ENCODE measurements around the gene COL25A1.
"Not testable (repeated sequence)": the region's sequence is repeated elsewhere in the genome, so short reads cannot be mapped to it uniquely, and the experiment has no call there.

Gene COL25A1

DNA sequence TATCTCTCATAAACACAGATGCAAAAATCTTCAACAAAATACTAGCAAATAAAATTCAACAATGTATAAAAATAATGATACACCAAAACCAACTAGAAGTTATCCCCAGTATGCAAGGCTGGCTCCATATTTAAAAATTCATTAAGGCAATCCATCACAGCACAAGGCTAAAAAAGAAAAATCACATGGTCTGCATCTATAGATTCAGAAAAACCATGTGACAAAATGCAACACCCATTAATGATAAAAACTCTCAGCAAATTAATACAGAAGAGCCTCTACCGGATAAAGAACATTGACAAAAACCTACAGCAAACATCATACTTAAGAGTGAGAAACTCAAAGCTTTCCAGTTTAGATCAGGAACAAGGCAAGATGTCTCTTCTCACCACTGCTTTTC is 182.6 kb downstream of the COL25A1 start:
- DNase-seq = no peak

DNA sequence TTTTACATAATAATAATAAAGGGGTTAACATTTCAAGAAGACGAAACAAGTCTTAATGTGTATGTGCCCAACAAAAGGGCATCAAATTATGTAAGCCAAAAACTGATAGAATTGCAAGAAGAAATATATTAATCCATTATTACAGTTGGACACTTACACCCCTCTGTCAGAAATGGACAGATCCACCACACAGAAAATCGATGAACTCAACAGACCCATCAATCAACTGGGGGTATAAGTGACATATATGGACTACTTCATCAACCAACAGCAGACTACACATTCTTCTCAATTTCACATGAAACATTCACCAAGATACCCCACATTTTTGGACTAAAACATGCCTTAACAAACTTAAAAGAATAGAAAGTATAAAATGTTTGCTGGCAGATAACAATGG is 183.8 kb downstream of the COL25A1 start:
- DNase-seq = no peak

DNA sequence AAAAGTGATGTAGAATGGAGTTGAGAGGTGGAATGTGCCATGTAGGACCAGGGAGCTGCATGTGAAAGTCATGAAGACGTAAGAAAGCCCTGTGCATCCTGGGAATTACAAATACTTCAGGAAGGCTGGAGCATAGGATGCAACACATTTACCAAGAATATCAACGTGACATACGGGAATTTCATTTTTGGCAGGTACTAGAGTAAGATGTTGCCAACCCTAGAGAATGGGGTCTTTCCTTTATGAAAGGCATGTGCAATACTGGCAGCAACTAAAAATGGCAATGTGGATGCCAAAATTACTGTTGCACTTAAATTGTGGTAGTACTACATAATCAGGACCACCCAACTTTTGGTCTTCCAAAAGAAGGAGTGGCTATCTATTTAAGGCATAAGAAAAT is 188.0 kb downstream of the COL25A1 start:
- no peak for DNase-seq

DNA sequence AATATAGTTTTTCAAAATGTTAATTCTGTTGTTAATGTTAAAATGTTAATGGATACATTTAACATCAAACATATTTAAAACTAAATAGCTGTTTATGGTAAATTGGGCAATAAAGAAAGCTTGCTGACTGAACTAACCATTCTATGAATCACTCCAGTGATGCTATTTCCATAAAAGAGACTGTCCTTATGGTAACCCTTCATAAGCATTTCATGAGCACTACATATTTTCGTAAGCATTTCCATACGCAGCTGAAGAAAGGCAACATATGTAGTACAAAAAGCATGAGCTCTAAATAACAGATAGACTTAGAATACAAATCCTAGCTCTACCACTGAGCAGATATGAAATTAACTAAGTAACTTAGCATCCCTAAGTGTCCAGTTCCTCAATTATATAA is 188.9 kb downstream of the COL25A1 start:
- no peak for DNase-seq

DNA sequence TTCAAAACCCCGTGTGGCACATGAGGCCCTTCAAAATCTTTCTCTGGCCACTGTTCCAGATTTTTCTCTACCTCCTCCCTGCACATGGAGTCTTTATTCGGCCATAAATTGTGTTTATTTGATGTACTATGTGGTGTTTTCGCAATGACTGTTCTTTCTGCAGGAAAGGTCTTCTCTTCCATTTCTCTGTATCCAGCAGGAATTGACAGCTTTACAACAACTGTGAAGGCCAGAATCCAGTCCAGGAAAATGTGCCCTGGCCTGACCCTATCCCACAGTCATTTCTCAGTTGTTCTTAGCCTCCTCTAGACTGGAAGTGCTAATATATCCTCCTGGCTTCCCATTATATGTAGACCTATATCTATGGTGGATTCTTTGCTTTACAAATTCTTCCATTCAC is 191.4 kb downstream of the COL25A1 start:
- DNase-seq = no peak

DNA sequence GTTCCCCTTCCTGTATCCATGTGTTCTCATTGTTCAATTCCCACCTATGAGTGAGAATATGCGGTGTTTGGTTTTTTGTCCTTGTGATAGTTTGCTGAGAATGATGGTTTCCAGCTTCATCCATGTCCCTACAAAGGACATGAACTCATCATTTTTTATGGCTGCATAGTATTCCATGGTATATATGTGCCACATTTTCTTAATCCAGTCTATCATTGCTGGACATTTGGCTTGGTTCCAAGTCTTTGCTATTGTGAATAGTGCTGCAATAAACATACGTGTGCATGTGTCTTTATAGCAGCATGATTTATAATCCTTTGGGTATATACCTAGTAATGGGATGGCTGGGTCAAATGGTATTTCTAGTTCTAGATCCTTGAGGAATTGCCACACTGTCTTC is 194.2 kb downstream of the COL25A1 start:
- not testable (repeated sequence) for DNase-seq

DNA sequence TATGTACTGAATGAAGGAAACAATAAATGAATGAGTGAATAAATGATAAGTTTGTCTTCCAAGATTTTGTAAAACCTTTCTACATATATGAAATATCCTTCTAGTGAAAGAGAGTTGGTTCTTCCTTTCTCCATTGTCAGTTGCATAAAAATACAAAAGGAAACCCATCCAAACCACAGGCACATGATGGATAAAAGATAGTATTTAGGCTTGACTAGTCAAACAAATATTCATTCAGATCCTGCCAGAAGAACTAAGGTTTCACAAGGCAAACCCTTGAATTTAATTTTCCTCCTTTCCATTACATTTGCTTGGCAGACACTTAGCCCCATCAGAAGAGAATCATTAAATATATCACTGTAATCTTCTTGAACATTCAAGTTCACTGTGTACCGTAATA is 208.4 kb downstream of the COL25A1 start:
- DNase-seq = no peak

DNA sequence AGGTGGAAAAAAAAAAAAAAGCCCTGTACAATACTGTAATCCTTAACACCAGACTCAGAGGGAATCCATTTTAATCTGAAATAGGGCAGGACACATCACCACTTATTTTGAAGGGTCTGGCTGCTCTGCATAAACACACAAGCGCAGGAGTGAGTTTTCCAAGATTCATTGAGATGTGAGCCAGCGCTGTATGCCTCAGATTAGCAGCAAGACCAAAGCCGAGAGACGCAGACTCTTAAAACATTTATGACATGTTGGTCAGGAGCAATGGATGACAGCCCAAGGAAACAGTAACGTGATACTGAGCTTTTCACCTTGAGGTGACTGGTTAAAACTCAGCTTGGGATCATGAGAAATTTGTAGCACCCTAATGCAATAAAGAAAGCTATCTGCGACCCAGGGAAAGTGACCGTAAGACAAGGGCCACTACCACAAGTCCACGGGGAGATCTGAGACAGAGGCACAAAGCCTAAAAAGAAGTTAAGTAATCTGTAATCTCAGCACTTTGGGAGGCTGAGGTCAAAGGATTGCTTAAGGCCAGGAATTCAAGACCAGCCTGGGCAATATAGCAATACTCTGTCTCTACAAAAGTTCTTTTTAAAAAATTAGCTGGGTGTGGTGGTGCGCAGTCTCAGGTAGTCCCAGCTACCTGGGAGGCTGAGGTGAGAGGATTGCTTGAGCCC is 210.6 kb downstream of the COL25A1 start:
- DNase-seq = no peak

DNA sequence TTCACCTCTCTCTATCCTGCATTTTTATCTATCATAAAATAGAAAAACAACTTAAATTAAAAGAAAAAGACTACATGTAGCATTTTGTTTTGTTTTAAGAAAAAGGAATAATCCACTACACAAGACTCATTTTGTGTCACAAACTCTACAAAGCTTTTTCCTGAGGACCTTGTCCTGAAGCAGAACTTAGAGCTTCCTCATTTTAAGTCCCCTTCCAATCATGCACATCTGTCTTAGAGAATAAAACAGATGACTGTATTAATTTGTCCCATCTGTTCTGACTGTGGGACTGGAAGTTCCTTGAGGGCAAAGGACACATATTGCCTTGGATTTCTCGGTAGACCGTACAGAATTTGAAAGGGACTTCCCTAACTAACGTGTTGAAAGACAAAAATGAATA is 218.5 kb downstream of the COL25A1 start:
- no peak for DNase-seq

DNA sequence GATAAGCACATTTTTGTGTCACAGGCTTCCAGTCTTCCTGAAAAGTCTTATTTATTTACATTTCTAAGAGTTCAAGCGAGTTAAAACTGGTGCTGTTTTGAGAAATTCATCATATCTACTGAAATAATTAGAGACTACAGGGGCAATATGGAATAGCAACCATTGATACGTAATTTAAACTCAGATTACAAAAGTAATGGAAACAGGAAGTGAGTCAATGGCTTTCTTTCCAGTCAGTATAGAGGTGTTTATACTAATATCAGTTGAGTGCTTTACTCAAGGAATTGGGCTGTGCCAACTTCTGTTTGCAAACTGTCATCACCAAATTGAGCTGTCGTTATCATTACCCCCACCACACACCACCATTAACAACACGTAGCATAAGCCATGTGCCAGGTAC is 222.7 kb downstream of the COL25A1 start:
- DNase-seq = no peak

DNA sequence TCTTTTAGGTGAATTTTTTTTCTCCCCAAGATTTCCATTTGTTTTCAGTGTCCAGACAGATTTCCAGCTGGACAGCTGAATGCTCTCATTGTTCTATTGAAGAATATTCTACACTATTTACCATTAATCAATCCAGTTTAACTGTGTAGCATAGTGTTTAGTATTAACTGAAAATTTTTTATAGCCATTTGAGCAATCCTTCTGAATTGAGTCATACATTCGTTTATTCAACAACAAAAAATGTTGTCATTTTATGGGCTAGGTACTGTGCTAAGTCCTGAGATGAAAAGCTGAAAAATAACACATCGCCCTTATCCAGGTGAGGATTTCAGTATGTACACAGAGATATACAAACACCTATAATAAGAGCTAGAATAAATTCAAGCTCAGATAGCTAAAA is 223.3 kb downstream of the COL25A1 start:
- DNase-seq = no peak

DNA sequence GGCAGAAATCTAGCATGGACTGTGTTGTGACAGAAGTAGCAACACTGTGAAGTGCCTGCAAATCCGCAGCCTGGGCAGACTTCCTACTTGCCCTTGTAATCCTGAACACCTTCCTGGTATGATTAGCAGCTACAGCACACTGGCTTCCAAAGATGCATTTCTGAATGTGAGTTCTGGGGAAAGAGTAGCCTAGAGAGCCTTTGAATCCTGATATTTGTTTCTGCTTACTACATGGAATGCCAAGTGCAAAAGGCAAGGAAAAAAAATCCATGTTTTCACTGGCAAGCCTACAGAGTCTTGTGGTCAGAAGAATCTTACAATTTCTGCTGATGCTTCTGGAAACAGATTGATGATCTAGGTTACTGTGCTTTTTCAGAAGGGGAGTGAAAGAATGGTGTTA is 223.7 kb downstream of the COL25A1 start:
- DNase-seq = no peak

DNA sequence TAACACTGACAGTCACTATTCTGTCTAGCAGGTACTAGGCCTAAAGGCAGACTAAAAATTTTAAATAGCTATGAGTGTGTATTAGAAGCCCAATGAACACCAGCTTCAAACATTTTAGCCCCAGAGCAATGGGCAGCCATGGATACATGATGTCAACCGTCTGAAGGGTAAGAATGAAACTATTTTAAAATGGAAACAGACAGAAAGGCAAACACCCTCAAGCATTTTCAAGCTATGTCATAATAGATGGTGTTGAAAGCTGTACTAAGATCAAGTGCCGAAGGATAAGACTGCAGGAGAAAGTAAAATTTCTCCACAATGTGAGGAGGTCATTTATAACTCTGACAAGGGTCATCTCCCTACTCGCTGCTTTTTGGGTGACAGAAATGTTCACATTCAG is 225.0 kb downstream of the COL25A1 start:
- no peak for DNase-seq

DNA sequence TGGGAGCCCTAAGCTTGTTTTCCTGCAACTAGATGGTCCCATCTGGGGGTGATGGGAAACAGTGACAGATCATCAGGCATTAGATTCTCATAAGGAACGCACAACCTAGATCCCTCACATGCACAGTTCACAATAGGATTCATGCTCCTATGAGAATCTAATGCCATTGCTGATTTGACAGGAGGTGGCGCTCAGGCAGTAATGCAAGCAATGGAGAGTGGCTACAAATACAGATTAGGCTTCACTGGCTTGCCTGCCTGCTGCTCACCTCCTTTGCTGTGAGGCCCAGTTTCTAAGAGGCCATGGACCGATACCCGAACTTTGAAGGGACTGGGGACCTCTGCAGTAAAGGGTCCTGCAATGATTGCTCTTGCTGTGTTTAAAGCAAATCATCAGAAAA is 225.7 kb downstream of the COL25A1 start:
- not testable (repeated sequence) for DNase-seq

DNA sequence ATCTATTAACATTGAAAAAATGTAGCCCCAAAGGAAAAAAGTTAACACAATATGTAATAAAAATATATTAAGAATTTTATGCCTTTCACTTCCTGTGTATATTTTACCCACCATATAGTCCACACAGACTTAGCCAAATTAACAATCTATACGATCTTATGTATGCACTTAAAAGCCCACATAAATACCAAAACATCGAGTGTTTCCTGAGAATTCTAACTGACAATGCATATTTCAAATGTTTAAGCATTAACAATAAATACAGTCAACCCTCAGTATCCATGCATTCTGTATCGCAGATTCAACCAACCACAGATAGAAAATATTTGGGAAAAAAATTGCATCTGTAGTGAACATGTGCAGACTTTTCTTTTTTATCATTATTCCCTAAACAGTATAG is 226.8 kb downstream of the COL25A1 start:
- no peak for DNase-seq

DNA sequence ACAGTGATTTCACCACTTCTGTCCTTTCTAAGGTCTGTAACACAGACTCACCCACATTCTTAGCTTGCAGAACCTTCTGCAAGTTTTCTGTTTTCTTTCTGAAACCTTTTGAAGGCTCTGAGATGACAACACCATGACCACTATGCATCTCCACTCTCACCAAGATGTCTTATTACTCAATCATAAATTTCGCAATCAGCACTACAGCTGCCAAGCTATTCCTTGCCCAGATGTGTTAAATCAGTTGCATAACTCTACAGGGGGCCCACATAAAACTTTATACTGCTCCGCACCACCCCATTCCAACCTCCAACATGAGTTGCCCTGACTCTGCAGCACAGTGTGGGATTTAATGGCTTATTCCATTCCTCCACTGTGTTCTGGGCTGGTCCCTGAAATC is 229.9 kb downstream of the COL25A1 start:
- DNase-seq = no peak

DNA sequence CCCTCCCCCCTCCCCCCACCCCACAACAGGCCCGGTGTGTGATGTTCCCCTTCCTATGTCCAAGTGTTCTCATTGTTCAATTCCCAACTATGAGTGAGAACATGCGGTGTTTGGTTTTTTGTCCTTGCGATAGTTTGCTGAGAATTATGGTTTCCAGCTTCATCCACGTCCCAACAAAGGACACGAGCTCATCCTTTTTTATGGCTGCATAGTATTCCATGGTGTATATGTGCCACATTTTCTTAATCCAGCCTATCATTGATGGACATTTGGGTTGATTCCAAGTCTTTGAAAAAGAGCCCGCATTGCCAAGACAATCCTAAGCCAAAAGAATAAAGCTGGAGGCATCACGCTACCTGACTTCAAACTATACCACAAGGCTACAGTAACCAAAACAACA is 231.8 kb downstream of the COL25A1 start:
- DNase-seq = not testable (repeated sequence)

DNA sequence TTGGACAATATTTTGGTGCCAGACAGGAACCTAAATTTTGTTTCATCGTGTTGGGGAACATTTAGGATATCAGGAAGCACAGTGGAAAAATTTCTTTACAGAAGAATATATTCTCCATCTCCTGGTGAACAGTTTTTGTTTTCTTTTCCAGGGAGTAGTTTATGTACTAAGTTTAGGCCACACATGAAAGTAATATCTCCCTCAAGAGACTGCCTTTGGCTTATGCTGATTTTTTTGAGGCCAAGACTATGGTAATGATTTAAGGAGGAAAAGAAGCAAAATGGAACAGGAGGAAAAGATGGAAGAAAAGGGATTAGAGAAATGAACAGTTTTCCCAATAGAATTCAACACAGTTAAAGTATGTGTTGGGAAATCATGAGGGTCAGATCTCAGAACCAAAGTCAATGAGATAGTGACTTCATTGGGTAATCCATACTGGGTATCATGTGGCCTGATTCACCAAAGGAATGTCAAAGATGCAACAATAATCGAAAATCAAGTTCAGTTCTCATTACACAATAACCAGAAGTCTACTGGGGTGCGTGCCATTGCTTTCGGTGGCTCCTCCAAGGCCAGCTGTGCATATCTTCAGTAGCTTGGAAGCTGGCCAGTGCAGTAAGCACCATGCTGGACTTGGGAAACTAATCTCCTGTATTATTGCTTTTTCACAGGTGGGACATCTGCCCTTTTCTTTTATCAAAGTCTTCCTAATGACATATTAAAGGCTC is 234.8 kb downstream of the COL25A1 start:
- DNase-seq = no peak

DNA sequence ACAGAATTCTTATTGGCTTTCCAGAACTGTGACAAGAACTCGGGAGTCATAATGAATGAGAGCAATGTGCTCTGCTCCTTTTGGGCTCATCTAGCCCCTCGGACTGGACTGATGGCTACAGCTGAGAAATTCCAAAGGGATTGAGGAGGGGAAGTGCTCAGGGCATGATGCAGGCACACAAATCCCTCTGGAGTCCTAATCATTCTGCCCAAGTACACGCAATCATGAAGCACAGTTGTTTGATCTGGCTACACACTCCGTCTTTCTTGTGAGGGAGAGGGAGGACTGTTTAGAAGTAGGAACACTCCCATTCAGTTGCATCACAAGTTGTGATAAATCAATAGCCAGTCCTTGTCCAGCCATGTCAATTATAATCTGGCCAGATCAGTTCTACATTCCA is 237.5 kb downstream of the COL25A1 start:
- DNase-seq = no peak

DNA sequence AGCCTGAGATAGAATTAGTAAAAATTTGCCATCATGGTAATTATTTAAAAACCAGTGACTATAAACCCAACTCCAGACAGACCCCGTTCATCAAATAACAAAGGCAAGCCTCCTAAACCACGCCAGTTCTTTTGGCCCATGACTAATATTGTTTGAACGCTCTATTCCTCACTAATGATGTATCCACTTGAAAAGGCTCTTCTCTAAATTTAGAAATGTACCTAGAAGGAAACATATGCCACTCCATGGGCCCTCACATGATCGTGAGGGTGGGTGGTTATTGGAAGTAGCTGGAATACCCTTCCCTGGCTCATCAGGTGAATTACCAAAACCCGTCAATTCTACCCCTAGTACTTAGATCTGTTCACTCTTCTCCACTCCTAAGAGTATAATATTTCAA is 249.2 kb downstream of the COL25A1 start:
- no peak for DNase-seq

DNA sequence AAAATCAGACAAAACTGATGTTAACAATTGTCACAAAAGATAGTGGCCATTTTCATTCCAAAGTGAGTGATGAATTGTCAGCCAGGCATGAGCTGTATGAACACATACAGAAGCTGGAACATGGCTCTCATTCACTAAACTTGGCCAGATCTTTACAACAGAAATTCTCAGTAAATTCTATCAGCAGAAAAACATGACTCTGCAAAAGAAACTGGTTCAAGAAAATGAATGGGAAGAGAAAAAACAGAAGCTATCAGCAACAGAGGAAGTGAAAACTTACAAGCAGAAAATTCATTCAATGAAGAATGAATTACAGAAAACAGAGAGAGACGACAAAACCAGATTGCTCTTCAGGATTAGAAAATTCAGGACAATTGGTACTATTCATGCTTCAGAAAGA is 249.6 kb downstream of the COL25A1 start:
- DNase-seq = no peak

DNA sequence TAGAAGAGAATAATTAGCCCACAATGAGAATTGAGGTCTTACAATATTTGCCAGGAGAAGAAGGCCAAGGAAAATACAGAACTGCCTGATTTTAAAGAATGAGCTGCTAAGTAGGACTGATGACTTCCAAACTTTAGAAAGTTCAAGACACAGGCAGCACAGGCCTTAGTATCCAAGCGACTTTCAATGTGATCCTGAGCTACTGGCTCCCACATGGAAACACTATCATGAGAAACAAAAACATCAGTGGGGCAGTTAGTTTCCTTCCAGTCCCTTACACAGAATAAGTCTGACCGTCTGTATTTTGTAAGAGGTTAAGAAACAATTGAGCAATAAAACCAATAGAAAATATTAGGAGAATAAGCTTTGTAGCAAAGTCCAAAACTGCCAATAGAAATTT is 251.4 kb downstream of the COL25A1 start:
- no peak for DNase-seq

DNA sequence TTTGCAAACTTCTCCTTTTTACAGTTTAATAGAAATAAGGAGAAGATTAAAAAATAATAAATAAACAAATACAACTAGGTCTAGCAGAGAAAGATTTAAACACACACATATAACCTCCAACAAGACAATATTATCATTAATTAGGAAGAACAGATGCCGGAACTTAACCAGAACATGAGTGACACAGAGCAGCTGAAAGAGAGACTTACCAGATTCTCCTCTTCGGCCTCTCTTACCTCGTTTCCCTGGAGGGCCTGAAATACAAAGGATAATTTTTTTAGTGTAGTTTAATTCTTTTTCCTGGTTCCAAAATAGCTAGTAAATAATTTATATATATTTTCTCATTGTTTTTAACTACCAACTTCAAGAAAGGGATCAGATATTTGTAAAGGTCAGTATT is 252.5 kb downstream of the COL25A1 start:
- no peak for DNase-seq

DNA sequence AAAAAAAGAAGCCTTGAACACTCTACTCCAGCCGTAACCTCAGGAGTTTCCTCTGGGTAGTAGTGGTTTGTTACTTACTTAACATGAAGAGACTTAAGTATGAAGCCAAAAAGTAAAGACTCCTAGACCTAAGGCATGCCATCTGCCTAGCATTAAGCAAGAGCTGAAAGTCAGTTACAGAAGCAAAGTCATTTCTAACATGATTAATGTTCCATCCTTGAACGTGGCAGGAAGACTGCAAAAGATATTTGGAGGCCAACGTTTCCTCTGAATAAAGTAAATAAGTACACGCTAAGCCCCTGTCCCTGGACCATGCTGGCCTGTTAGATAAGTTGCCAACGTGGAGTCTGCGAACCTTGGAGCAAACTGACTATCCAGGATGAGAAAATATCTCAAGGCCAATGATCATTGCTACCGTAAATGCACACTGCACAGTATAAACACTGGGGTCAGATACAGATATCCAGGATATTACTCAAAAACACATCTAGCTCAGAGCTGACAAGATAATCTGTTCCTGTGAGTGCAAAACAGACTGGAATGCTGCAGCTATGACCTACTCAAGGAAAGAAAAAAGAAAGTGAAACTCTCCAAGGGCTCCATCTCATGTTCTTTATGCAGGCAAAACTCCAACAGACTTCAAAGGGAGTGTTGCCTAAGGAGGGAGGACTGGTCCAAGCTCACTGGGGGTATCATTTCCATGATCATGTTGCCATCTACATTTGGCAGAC is 255.8 kb downstream of the COL25A1 start:
- no peak for DNase-seq

Measured in T-helper 2 cell (primary cell).